Measurements from ENCODE around the gene AHNAK2. TPM values are rescaled to one million over a fixed set of nuclear protein-coding genes. Genes with fewer than 3 reads are reported as not detected.
"Not testable (repeated sequence)": the region's sequence is repeated elsewhere in the genome, so short reads cannot be mapped to it uniquely, and the experiment has no call there.

The AHNAK2 gene
- 10 to 100 TPM in 4 of 6 donors, 1 to 10 TPM in 2; 4.3 to 48.0 (median 12.9) TPM for total RNA-seq

DNA sequence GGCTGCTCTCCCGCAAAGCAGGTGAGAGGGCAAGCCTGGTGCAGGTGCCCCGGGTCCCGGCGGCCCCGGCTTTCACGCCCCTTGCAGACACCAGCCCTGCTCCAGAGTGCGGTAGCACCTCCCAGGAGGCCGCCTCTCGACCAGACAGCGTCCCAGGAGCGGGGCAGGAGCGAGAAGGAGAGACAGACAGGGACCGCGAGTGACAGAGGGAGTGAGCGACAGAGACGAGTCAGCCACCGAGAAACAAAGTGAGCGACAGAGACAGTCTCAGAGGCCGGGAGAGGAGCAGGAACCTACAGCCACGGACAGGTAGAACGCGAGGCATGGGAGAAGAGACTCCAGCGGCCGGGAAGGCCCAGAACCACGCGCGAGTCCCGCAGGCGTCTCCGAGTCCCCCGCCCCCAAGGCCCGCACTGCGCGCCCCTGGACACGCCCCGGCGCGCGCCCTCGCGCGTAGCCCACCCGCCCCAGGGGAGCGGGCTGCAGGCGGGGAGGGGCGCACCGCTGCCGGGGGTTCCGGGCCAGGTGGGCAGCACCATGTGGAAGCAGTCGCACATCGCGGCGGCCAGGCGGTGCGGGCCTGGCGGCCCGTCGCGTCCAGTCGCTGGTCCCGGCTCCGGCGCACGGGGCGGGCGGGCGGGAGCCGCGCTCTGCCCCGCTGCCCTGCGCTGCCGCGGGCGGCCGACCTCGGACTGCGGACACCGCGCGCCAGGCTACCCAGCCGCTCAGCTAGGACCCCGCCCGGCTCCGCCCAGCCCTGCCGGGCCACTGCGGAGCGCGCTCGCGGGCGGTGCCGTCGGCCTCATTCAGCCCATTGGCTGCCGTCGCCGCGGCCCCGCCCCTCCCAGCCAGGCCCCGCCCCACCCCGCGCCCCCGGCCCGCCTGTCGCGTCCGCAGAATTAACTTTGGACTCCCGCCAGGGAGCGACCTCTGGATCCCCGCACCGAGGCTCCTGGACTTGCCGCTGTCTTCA, at the start of gene AHNAK2:
TSS of gene AHNAK2 (minus strand) at position 694 of the 973 bp plus-strand sequence. CDS start at position 557, 137 bp downstream.
- Histone ChIP-seq H3K27ac (no peak within 1 kb of the TSS), H3K27me3 (peaks cover 0 to 12% (median 6%) of the 10 kb centered on the region in 4 donors), H3K4me3 (peak within 1 kb of the TSS; percentile 38 to 60 (median 52)), H3K36me3 (no peaks in the 10 kb centered on the region), H3K4me1 (peaks cover 54 to 66% (median 58%) of the 10 kb centered on the region in 4 donors), H3K9me3 (no peaks in the 10 kb centered on the region)
- peak in 1 of 4 donors; percentile 49 for TF ChIP-seq POLR2A (IDR thresholded peaks at IDR 0.05)
- peak in 1 of 2 donors; percentile 24 for TF ChIP-seq POLR2AphosphoS5 (IDR thresholded peaks at IDR 0.05)
- TF ChIP-seq CTCF (IDR thresholded peaks at IDR 0.05), result no peak
- ATAC-seq (ENCODE audit: low FRiP score in 2 of 2) (peak in 1 of 2 donors; percentile 83), DNase-seq (peak; percentile 82 to 95)
- WGBS, 2 donors, result 8 to 10% methylated on average over 21 to 50 of the region's 111 CpGs

GRCh38 chr14:105027718-105028117, 49.5 kb upstream of the AHNAK2 start:
- H3K27ac ChIP-seq; DNase-seq; H3K9me3 ChIP-seq; H3K4me3 ChIP-seq; H3K27me3 ChIP-seq; H3K36me3 ChIP-seq; H3K4me1 ChIP-seq; ATAC-seq (ENCODE audit: low FRiP score in 2 of 2): not testable (repeated sequence)
- 83 to 90% methylated on average over 4 of the region's 4 CpGs for WGBS, 2 donors

DNA sequence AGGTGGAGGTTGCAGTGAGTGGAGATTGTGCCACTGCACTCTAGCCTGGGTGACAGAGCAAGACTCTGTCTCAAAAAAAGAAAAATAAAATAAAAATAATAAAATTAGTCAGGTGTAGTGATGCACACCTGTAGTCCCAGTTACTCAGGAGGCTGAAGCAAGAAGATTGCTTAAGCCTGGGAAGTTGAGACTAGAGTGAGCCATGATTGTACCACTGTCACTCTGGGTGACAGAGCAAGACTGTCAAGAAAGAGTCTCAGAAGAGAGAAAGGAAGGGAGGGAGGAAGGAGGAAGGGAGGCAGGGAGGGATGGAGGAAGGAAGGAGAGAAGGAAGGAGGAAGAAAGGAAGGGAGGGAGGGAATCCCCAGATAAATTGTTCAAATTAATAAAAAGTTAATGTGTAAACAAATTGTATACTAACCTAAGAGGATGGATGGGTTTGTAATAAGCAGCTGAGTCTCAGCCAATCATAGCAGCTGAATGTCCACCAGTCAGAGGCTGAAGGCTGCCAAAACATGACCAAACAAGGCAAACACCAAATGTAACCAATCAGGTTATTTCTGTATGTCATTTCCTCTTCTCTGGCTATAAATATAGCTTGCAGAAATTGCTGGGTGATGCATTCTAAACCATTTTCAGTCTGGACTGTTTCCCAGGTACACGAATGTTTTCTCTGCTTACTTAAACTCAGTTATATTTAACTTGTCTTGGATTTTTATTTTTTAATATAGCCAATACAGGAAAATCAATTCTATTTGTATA, 48.8 kb upstream of the AHNAK2 start:
- ATAC-seq (ENCODE audit: low FRiP score in 2 of 2), result no peak
- peaks cover under 1 to 4% (median 2%) of the 10 kb centered on the region in 4 donors for H3K4me1 ChIP-seq
- H3K4me3 ChIP-seq, result no peak overlapping the region
- 38 to 67% methylated on average over 1 of the region's 1 CpG for WGBS, 2 donors
- H3K27ac ChIP-seq, result no peak overlapping the region
- H3K36me3 ChIP-seq, result no peaks in the 10 kb centered on the region
- H3K9me3 ChIP-seq, result no peaks in the 10 kb centered on the region
- no peak for DNase-seq
- no peaks in the 10 kb centered on the region for H3K27me3 ChIP-seq
- TF ChIP-seq EP300 (IDR thresholded peaks at IDR 0.05) (no peak), POLR2AphosphoS5 (IDR thresholded peaks at IDR 0.05) (no peak), CTCF (IDR thresholded peaks at IDR 0.05) (no peak), POLR2A (IDR thresholded peaks at IDR 0.05) (no peak)

DNA sequence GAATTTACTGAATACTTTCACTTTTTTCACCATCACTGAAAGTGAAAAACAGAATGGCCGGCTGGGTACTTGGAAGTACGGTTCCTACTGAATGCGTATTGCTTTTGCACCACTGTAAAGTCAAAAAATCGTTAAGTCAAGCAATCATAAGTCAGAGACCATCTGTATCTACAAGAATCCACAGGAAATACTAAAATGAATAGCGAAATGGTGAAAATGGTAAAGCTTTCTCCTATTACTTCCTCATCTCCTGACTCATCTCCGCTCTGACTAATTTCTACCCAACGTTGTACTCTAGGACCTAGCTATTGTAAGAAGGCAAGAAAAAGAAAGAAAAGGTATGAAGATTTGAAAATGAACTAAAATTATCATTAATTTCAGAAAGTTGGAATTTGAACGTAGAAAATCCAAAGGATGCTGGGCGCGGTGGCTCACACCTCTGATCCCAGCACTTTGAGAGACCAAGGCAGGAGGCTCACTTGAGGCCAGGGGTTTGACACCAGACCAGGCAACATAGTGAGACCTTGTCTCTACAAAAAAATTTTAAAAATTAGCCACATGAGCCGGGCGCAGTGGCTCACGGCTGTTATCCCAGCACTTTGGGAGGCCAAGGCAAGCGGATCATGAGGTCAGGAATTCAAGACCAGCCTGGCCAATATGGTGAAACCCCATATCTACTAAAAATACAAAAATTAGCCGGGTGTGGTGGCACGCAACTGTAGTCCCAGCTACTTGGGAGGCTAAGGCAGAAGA, 48.0 kb upstream of the AHNAK2 start:
- ATAC-seq (ENCODE audit: low FRiP score in 2 of 2), result no peak
- Histone ChIP-seq H3K27me3 (no peaks in the 10 kb centered on the region), H3K36me3 (no peaks in the 10 kb centered on the region), H3K4me1 (peaks cover 6 to 12% (median 7%) of the 10 kb centered on the region in 4 donors), H3K27ac (no peak overlapping the region), H3K9me3 (no peaks in the 10 kb centered on the region), H3K4me3 (no peak overlapping the region)
- TF ChIP-seq CTCF (IDR thresholded peaks at IDR 0.05), result no peak
- TF ChIP-seq EP300 (IDR thresholded peaks at IDR 0.05), result no peak
- TF ChIP-seq POLR2AphosphoS5 (IDR thresholded peaks at IDR 0.05), result no peak
- TF ChIP-seq POLR2A (IDR thresholded peaks at IDR 0.05), result no peak
- 85 to 86% methylated on average over 16 of the region's 16 CpGs for WGBS, 2 donors
- no peak for DNase-seq

All from upper lobe of left lung (tissue), 6 donors.